ENCODE results near the gene RAB27A.
A peak's percentile ranks its signal among the peaks of the same experiment; 100 is the strongest.

Gene RAB27A

GRCh38 chr15:55222588-55222987, 67.0 kb downstream of the RAB27A start:
- H3K9me3 ChIP-seq (ENCODE audit: insufficient read depth, low read length, severe bottlenecking) = no peaks in the 10 kb centered on the region
- TF ChIP-seq CTCF (IDR thresholded peaks at IDR 0.05; ENCODE audit: borderline replicate concordance, extremely low read depth, low read length, poor library complexity, severe bottlenecking) (no peak), EZH2 (IDR thresholded peaks at IDR 0.05; ENCODE audit: borderline replicate concordance, low read depth, low read length, severe bottlenecking) (no peak)
- no peaks in the 10 kb centered on the region for H3K36me3 ChIP-seq (ENCODE audit: insufficient read depth, low read length)
- H3K27me3 ChIP-seq (ENCODE audit: insufficient read depth, low read length, poor library complexity) = no peaks in the 10 kb centered on the region
- peak; percentile 61 for ATAC-seq (ENCODE audit: insufficient read depth, low read depth)
- no peak overlapping the region for H3K9ac ChIP-seq (ENCODE audit: low read depth, low read length)
- no peak for DNase-seq
- no peak overlapping the region for H3K4me3 ChIP-seq (ENCODE audit: low read depth in 1 of 2, low read length in 2 of 2)
- H3K27ac ChIP-seq (ENCODE audit: low read length) = no peak overlapping the region
- no peak overlapping the region for H3K4me2 ChIP-seq (ENCODE audit: insufficient read depth, low read length)
- no peak overlapping the region for H2AFZ ChIP-seq (ENCODE audit: low read depth, low read length)
- H3K4me1 ChIP-seq (ENCODE audit: insufficient read depth, low read length) = peaks cover 11% of the 10 kb centered on the region
- no peaks in the 10 kb centered on the region for H3K79me2 ChIP-seq (ENCODE audit: insufficient read depth, low read length)
- no peaks in the 10 kb centered on the region for H4K20me1 ChIP-seq (ENCODE audit: insufficient read depth, low read length)

- H3K79me2 ChIP-seq (ENCODE audit: insufficient read depth, low read length) = no peaks in the 10 kb centered on the region
- H3K9ac ChIP-seq (ENCODE audit: low read depth, low read length) = no peak overlapping the region
- peaks cover 11% of the 10 kb centered on the region for H3K4me1 ChIP-seq (ENCODE audit: insufficient read depth, low read length)
- H2AFZ ChIP-seq (ENCODE audit: low read depth, low read length) = no peak overlapping the region
- H3K4me2 ChIP-seq (ENCODE audit: insufficient read depth, low read length) = no peak overlapping the region
- DNase-seq (no peak), ATAC-seq (ENCODE audit: insufficient read depth, low read depth) (no peak)
- no peak overlapping the region for H3K27ac ChIP-seq (ENCODE audit: low read length)
- TF ChIP-seq EZH2 (IDR thresholded peaks at IDR 0.05; ENCODE audit: borderline replicate concordance, low read depth, low read length, severe bottlenecking) (no peak), CTCF (IDR thresholded peaks at IDR 0.05; ENCODE audit: borderline replicate concordance, extremely low read depth, low read length, poor library complexity, severe bottlenecking) (no peak)
- no peaks in the 10 kb centered on the region for H3K36me3 ChIP-seq (ENCODE audit: insufficient read depth, low read length)
- H3K4me3 ChIP-seq (ENCODE audit: low read depth in 1 of 2, low read length in 2 of 2) = no peak overlapping the region
- no peaks in the 10 kb centered on the region for H3K27me3 ChIP-seq (ENCODE audit: insufficient read depth, low read length, poor library complexity)
- H4K20me1 ChIP-seq (ENCODE audit: insufficient read depth, low read length) = no peaks in the 10 kb centered on the region
- no peaks in the 10 kb centered on the region for H3K9me3 ChIP-seq (ENCODE audit: insufficient read depth, low read length, severe bottlenecking)
Measured at GRCh38 chr15:55221090-55222011, 68.3 kb downstream of the RAB27A start.

- peaks cover 11% of the 10 kb centered on the region for H3K4me1 ChIP-seq (ENCODE audit: insufficient read depth, low read length)
- no peaks in the 10 kb centered on the region for H4K20me1 ChIP-seq (ENCODE audit: insufficient read depth, low read length)
- H3K36me3 ChIP-seq (ENCODE audit: insufficient read depth, low read length) = no peaks in the 10 kb centered on the region
- H3K27me3 ChIP-seq (ENCODE audit: insufficient read depth, low read length, poor library complexity) = no peaks in the 10 kb centered on the region
- no peak overlapping the region for H3K4me2 ChIP-seq (ENCODE audit: insufficient read depth, low read length)
- H3K9me3 ChIP-seq (ENCODE audit: insufficient read depth, low read length, severe bottlenecking) = no peaks in the 10 kb centered on the region
- ATAC-seq (ENCODE audit: insufficient read depth, low read depth) = no peak
- H2AFZ ChIP-seq (ENCODE audit: low read depth, low read length) = no peak overlapping the region
- H3K79me2 ChIP-seq (ENCODE audit: insufficient read depth, low read length) = no peaks in the 10 kb centered on the region
- no peak overlapping the region for H3K27ac ChIP-seq (ENCODE audit: low read length)
- TF ChIP-seq EZH2 (IDR thresholded peaks at IDR 0.05; ENCODE audit: borderline replicate concordance, low read depth, low read length, severe bottlenecking) (no peak), CTCF (IDR thresholded peaks at IDR 0.05; ENCODE audit: borderline replicate concordance, extremely low read depth, low read length, poor library complexity, severe bottlenecking) (no peak)
- H3K9ac ChIP-seq (ENCODE audit: low read depth, low read length) = no peak overlapping the region
- no peak overlapping the region for H3K4me3 ChIP-seq (ENCODE audit: low read depth in 1 of 2, low read length in 2 of 2)
- no peak for DNase-seq
Measured at GRCh38 chr15:55220606-55221005, 69.0 kb downstream of the RAB27A start.
